Stimulated activated CD8-positive, alpha-beta memory T cell treated with anti-CD3 and anti-CD28 coated beads, Interleukin-12 subunit alpha, Interleukin-12 subunit beta, amount 100 ng/mL, for 4 hours (primary cell): ENCODE measurements around the gene ZFYVE21.

Source experiments
- DNase-seq: peaks from one replicate; pipeline ENCODE4 v3.0.0-alpha.2; 2020; ENCODE audit warnings: low read depth

The ZFYVE21 gene

DNA sequence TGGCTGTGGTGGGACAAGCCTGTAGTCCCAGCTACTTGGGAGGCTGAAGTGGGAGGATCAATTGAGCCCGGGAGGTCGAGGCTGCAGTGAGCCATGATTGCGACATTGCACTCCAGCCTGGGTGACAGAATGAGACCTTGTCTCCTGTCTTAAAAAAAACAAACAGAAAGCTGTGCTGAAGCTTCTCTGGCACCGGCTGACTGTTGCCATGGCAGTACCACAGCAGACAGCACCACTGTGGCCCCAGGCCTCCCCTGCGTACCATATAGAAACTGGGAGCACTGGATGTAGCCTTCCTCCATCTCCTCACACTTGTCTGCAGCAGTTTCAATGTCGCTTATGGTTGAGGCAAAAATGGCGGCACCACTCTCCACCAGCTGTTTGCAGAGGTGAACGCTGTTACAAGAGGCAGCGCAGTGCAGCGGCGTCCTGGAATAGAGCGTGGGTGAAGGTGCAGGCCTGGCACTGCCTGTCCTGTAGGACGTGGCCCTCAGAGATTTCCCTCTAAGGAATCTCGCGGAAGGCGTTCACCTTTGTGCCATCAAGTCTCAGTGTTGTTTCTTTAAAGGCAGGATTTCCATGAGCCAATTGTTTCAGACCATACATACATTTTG lies 21.9 kb downstream of the ZFYVE21 start:
- no peak for DNase-seq

GRCh38 chr14:103738166-103738565 lies 22.6 kb downstream of the ZFYVE21 start:
- DNase-seq, result no peak

- DNase-seq, result no peak
Measured at GRCh38 chr14:103738701-103739451, 23.3 kb downstream of the ZFYVE21 start.

DNA sequence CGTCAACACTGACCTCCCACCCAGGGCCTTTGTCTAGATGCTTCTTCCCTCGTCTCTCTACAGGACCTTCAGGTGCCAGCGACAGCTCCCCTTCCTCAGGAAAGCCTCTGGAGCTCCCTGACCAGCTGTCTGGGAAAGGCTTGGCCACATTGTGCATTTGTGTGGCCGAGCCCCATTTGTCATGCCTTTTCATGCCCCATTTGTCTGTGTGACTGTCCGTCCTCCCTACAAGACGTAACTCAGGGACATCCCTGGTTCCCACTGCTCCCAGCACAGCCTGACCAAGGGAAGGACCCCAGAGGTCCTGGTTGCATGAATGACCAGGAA lies 23.8 kb downstream of the ZFYVE21 start:
- no peak for DNase-seq

GRCh38 chr14:103739793-103740501 lies 24.3 kb downstream of the ZFYVE21 start:
- no peak for DNase-seq

DNA sequence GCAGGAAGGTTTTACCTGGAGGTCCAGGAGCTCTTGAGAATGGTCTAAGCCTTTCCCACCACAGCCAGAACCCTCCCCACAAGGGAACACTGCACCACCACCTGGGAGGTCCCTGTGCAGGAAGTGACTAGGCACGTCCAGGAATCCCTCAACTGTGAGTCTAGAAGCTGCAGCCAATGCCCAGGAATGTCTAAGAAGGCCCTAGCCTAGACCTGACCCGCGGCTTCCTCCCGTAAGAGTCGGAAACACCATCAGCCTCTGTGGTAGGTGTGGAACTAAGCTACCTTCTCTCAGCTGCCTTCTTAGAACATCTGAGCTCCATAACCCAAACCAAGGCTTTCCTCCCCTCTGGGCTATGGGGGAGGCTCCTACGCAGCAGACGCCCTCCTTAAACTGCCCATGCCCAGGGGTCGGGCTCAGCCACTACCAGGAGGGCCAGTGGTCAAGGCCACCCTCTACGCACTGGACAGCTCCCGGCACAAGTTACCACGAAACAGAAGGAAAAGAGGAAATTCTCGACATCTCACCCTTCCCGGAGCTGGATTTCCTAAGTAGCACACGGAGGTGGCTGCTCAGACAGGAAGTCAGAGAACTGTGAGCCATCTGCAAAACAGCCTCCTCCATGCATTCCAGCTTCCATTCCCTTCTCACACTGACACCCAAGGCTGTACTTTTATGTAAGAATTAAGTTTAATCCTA lies 25.5 kb downstream of the ZFYVE21 start:
- DNase-seq, result no peak

DNA sequence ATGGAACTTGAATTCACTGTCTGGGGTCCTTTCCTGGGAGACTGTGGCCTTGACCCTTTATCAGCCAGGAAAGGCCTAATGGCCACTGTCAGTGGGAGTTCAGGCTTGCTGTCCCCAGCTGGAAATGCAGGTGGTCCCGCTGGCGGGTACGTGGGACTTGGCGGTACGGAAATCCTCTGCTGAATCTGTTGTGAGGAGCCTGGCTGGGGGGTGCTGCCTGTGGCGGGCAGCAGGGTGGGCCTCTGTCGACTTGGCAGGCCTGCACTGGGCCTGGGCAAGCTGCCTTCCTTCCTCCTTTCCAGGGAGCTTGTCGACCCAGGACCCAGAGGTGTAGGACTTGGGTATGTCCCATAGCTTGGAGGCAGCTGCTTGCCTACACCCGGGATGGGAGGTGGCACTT lies 26.3 kb downstream of the ZFYVE21 start:
- no peak for DNase-seq

GRCh38 chr14:103742499-103743255 lies 27.1 kb downstream of the ZFYVE21 start:
- no peak for DNase-seq

DNA sequence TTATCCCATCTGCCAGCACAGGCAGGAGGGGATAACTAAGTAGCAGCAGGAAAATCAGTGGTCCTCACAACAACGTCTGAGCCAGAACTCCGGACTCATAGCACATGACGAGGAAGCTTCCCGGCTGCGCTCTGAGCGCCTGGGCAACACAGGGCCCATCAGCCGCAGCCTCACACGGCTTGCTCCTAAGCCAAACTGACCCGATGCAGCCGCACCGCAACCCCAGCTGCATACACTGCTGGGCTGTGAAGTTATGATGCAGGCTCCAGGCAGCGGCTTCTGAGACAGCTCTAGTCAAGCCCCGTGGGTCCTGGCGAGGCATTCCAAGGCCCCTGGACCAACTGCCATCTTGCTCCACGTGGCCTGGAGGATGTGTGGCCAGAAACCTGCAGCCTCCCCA lies 28.1 kb downstream of the ZFYVE21 start:
- no peak for DNase-seq

DNA sequence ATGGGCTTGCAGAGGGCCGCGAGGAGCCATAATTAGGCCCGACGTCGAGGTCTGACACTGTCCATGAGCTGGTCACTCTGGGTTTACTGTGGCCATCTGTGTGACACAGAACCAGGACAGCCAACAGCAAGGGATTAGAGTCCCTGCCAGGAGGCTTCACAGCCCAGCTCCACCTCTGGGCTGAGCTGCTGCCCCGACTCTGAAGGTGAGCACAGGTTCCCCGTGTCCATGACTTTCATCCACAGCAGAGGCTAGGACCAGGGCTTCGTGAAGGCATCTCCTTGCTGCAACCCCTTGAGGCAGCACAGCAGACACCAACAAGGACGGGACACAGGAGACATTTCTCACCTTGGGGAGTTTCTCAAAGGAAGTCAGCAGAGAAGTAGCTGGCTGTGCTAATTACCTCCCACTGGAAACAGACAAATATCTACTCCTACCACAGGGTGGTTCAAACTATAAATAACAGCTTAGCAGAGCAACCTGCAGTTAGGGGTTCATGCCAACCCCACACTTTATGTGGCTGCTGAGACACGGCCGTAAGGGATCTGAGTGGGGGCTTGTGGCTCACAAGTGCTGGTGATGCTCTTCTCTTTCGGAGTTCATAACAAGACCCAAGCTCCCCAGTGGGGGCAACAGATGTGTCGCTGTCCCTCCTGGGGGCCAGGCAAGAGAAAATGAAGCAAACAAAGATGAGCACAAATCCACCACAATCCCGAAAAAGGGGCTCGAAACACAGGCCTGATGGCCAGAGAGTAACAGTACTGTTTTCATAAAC lies 29.2 kb downstream of the ZFYVE21 start:
- no peak for DNase-seq

- DNase-seq, result no peak
Measured at GRCh38 chr14:103745424-103745823, 29.8 kb downstream of the ZFYVE21 start.

DNA sequence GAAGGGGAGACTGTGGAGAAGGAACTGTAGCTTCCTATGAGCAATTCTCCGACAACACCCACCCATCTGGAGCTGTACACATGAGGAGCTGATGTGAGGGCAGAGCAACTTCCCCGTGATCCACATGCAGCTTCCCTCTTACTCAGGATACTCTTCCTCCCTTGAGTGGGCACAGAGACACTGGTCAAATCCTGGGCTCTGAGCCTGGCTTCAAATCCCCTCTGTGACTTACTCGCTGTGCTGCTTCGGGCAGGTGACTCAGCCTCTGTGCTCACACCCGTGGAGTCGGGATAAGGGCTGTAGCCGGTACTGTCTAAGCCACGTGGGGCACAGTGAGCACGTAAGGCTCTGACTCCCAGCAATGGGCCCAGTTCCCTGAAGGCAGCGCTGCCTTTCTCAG lies 31.1 kb downstream of the ZFYVE21 start:
- DNase-seq, result no peak

DNA sequence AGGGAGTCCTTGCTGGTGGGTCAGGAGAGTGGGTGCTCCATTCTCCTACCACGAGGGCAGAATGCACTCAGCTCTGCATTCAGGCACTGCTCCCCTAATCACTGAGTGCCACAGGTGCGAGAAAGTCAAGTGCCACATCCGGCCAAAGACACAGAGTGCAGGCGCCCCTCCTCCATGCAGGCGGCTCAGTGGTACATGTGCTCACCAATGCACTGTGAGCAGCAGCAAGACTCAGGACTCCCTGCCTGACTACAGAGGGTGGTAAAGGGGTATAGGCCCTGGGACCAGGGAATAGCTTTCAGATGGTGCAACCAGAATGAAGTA lies 32.9 kb downstream of the ZFYVE21 start:
- peak; percentile 24 for DNase-seq

- DNase-seq, result no peak
Measured at GRCh38 chr14:103749452-103749851, 33.8 kb downstream of the ZFYVE21 start.

GRCh38 chr14:103749860-103750259 lies 34.2 kb downstream of the ZFYVE21 start:
- no peak for DNase-seq

DNA sequence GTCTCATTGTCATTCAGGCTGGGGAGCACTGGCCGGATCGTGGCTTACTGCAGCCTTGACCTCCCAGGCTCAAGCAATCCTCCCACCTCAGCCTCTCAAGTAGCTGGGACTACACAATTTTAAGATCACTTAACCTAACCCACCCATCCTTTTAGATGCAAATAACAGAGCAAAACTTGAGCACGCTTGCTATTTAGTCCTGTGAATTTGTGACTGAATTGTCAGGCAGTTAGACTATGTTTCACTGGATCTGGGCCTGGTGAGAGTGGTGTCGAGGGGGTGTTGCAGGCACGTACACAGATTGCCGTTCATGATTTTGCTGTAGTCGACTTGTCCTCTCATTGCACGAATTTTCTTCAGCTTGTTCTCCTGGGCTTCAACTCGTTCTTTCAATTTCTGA lies 38.2 kb downstream of the ZFYVE21 start:
- DNase-seq, result no peak

DNA sequence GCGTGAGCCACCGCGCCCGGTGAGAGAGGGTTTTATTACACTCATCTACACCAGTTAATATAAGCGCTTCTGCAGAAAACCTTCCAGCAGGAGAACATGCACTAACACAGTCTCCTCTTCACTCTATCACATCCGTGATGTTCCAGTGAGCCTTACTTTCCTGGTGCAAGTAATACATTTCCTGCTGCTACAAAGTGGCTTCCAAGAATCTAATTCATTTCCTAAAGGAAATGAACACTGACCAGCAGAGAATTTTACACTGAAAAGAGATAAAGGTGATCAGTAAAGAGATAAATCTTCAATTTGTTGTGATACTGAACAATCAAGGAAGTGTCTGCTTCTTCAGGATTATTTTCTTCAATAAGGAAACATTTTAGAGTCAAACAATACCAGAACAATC lies 39.5 kb downstream of the ZFYVE21 start:
- DNase-seq, result no peak

- no peak for DNase-seq
Measured at GRCh38 chr14:103758059-103758776, 42.6 kb downstream of the ZFYVE21 start.

- no peak for DNase-seq
Measured at GRCh38 chr14:103762036-103762435, 46.4 kb downstream of the ZFYVE21 start.

GRCh38 chr14:103762541-103762940 lies 46.9 kb downstream of the ZFYVE21 start:
- no peak for DNase-seq
